Superior temporal gyrus (tissue), 1 donor: Measurements from ENCODE around the gene HIF3A.
"Not testable (repeated sequence)": the region's sequence is repeated elsewhere in the genome, so short reads cannot be mapped to it uniquely, and the experiment has no call there.

Source experiments
- DNase-seq: peaks from one replicate; pipeline ENCODE4 v3.0.0-alpha.2; 2016; ENCODE audit errors: extremely low spot score

Gene HIF3A

GRCh38 chr19:46357846-46358583 lies 61.2 kb downstream of the HIF3A start:
- no peak for DNase-seq

DNA sequence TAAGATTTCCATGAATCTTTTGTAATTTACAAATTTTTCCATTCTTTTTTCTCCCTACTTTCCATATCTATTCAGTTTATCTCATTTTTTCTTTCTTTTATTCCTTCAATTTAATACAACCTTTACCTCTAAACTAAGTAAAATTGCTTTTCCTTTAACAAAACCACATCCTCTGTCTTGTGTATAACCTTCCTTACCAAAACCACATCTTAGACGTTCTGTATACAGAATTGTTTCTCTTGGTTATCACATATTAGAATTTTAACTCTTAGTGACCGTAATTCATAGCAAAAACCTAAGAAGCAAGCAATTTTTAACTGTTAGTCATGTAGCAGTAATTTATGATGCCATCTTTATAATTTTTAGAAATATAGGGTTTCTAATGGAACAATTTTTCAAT lies 65.1 kb downstream of the HIF3A start:
- DNase-seq: no peak

- DNase-seq: no peak
Observed at GRCh38 chr19:46364359-46364758, 67.5 kb downstream of the HIF3A start.

DNA sequence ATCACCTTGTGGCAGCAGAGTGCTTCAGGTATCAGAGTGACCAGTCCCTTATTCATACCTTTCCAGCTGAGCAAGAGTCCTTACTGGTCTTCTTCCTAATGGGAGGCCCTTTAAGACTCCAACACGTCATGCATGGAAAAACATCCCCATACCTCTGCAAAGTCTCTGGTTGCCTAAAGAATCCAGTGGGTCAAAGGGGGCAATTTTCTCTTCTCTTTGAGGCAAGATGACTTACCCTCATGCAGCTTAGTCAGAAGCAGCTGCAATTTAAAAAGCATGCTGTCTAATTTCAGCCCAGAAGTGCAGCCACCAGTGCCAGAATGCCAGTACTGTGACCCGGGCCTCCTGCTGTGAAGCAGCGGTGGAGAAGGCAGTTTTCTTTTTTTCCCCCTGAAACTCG lies 68.7 kb downstream of the HIF3A start:
- no peak for DNase-seq

- DNase-seq: no peak
Observed at GRCh38 chr19:46366620-46367292, 69.9 kb downstream of the HIF3A start.

DNA sequence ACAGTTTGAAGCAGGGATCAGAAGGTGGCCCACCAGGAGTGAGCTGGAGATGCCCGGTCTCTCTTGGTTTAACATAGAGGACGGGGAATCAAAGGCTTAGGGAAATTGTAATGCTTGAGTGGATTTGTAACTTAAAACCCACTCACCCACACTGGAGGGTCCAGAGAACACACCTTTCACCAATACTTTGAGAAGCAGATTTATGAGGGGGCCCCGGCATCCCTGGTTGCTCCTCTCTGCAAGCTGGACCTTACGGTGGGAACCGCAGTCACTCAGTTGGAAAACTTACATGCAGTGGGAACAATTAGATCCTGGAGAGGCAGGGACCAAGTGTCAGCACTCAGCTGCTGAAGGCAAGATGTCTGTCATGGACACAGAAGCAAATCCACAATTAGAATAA lies 70.6 kb downstream of the HIF3A start:
- no peak for DNase-seq

DNA sequence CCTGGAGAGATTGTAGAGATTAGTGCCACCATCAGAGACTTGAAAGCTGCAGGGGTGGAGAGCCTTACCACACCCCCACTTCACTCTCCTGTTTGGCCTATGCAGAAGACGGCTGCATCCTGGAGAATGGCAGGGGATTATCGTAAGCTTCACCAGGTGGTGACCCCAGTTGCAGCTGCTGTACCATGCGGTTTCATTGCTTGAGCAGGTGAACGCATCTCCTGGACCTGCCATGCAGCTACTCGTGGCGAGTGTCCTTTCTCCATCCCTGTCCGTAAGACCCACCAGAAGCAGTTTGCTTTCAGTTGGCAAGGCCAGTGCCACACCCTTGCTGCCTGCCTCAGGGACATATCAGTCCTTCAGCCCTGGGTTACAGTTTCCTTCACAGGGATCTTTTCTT lies 71.3 kb downstream of the HIF3A start:
- DNase-seq: no peak

- DNase-seq: no peak
Observed at GRCh38 chr19:46369817-46370216, 73.0 kb downstream of the HIF3A start.

DNA sequence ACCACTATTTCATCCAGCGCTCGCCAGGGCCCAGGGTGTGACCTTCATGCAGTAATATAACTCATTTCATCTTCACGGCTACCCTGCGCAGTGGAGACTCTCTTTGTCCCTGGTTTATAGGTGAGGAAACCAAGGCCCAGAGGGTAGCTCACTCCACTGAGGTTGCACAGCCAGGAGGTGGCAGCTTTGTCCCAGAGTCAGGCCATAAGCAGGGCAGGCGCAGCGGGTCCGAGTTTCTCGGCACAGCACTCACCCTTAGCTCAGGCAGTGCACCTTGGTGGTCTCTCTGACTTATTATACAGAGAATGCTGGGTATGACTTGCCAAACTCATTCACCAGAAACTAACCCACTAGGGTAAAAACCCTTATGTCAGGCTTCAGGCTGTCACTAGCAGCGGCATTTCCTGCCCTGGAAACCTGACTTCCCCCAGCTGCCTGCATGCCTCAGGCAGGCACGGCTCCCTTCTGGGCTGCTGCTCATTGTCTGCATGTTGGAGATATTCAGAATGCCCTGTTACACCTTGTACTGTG lies 74.6 kb downstream of the HIF3A start:
- DNase-seq: no peak

GRCh38 chr19:46372901-46373490 lies 76.2 kb downstream of the HIF3A start:
- no peak for DNase-seq

GRCh38 chr19:46373491-46374359 lies 76.9 kb downstream of the HIF3A start:
- no peak for DNase-seq

DNA sequence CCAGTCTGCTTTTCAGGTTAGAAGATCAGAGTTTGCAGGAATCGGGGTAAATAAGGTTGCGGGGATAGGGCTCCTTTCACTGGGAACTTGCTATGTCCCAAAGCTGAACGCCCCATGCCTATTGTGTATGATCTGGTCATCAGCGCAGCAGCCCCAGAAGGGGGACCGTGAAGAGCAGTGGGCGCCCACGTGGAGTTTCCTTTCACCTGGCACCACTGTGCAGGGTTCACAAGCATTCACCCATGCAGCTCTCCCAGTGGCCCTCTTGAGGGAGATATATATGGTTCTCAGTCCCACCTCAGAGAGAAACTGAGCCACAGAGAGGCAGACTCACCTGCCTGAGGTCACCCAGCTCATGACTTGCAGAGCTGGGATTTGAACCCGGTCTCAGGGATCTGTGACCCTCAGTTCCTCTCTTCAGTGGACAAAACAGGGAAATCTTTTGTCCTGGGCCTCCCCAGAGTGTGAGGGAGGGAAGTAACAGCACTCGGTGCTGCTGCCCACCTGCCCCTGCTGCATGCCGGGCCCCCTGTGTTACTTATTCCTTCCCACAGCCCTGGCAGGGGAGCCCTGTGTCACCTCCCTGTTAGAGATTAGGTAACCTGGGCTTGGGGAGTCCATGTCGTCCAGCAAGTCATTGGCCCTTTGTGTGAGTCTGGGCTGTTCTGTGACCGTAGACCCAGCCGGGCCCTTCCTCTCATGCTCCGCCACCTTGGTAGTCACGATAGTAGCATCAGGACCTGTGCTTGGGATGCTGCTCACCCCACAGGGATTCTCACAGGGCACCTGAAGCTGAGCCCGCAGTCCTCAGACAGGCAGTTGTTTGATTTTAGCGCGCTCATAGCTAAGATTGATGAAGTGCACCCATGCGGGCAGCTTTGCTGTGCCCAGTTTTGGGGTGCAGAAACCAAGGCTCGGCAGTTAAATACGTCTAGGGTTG lies 78.0 kb downstream of the HIF3A start:
- no peak for DNase-seq

DNA sequence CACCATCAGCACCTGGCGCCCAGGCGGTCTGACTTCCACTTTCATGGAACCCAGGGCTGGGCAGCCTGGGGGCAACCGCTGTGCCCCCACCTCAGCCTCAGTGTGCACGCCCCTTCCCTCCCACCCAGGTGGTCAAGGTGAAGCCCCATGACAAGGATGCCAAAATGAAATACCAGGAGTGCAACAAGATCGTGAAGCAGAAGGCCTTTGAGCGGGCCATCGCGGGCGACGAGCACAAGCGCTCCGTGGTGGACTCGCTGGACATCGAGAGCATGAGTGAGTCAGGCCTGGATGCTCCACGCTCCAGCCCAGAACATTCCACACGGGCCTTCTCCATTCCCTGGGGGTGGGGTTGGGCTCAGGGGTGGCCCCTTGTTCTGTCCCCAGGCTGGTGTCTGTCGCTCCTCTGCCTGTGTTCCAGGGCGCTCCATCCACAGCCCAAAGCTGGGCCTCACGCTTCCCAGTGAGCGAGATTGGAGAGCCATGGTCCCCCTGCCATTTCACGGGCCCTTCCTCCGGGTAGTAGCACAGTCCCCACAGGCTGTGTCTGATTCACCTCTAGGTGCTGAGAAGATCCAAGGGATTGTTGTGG lies 78.7 kb downstream of the HIF3A start:
- DNase-seq: not testable (repeated sequence)

DNA sequence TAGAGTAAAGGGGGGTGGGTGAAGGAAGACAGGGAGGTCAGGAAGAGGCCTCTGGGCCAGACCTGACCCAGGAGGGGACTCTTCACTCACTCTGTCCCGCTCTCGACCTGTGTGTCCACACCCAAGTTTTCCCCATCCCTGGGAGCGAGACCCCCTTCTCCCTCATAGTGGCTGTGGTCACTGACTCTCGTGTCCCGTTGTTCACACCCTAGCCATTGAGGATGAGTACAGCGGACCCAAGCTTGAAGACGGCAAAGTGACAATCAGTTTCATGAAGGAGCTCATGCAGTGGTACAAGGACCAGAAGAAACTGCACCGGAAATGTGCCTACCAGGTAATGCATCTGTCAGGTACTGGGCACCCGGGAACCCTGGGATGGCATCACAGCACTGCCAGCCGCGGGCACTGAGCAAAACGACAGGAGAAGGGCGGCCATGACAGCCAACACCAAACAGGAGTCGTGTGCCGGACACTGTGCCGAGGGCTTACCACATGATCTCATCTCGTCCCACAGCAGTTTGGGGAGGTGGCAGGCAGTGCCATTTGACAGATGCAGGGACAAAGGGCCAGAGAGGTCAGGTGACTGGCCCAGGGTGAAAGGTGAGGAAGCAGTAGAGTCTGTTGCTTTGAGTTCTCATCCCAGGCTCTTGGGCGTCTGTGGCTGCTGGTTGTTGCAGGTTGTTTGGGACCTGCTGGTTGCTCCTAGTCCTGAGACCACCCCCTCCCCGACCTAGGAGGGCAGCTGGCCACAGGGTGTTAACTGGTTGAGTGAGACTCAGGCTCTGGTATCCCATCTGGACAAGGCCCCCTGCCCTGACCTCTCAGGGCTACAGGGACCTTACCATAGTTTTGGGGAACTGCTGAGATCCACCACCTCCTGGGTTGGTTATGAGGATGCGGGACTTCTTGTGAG lies 79.7 kb downstream of the HIF3A start:
- DNase-seq: no peak

DNA sequence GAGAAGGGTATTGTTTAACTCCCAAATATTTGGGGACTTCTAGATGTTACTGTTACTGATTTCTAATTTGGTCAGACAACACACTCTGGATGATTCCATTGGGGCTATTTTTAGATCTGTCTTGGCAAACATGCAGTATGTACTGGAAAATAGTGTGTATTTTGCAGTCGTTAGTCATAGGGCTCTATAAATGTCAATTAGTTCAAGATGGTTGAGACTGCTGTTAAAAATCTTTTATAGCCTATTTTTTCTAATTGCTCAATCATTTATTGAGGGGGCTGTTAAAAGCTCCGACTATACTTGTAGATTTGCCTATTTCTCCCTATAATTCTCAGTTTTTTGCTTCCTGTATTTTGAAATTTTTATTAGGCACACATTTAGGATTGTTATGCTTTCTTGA lies 81.4 kb downstream of the HIF3A start:
- DNase-seq: no peak

- DNase-seq: no peak
Observed at GRCh38 chr19:46380690-46381089, 83.8 kb downstream of the HIF3A start.

GRCh38 chr19:46381346-46381745 lies 84.5 kb downstream of the HIF3A start:
- DNase-seq: no peak

DNA sequence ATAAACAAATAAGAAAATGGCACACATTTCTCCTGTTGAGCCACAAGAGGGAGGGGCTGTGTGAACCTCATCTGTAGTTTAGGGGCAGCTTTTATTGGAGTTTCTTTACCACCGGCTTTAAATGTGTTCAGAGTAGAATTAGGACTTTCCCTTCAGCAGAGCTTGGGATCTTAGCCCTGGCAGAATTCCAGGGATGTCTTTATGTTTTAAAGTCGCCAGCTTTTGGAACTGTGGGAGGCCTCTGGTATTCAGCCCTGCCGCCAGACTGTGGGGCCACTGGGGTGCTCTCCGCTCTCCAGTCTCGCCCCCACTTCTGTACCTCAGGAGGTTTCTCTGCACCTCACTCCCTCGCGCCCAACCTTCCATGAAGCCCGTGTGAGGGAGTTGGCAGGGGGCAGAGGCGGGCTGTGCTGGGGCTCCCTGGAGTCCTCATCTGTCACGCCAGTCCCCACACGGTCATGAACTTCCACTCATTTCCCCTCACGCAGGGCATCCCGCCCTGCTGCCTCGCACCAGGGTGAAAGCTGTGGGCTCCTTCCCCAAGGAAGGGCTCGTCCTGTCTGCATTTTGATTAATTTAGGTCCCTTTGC lies 85.0 kb downstream of the HIF3A start:
- no peak for DNase-seq
